GM12878 (cell line): ENCODE measurements around the gene SGIP1. TPM values are rescaled to one million over a fixed set of nuclear protein-coding genes. Genes with fewer than 3 reads are reported as not detected.

Experiments
- ATAC-seq: fragments of 200-7000 bp; cut with Tn5 transposase; 3 replicates; pipeline ENCODE4 v1.9.1; 2020; ENCODE audit warnings: mild to moderate bottlenecking, moderate library complexity
- BruUV-seq: library from RNA; stranded (reverse); fragments of 400-500 nt; replicated peaks from 2 replicates; lab custom pipeline; 2021; lab: Mats Ljungman, UMichigan
- CTCF ChIA-PET: fragments of 300-600 bp; sonication (Branson Sonifier 250); formaldehyde crosslinking; extraction: SDS; loops from one replicate; lab custom pipeline; 2021; ENCODE audit warnings: inconsistent platforms; lab: Yijun Ruan, JAX
- POLR2A ChIA-PET: fragments of 350-600 bp; formaldehyde crosslinking; extraction: SDS; loops from one replicate; lab custom pipeline; 2021; ENCODE audit warnings: inconsistent platforms; lab: Charles Lee
- RAD21 ChIA-PET: fragments of 300-600 bp; sonication (Branson Sonifier 250); formaldehyde crosslinking; loops from one replicate; lab custom pipeline; 2023; ENCODE audit warnings: antibody characterized with exemption; ENCODE audit not compliant: unreplicated experiment; lab: Charles Lee
- SMC1A ChIA-PET: fragments of 300-600 bp; sonication (Branson Sonifier 250); formaldehyde crosslinking; loops from one replicate; lab custom pipeline; 2023; ENCODE audit not compliant: unreplicated experiment, uncharacterized antibody; lab: Charles Lee
- DNase-seq: peaks from one replicate; pipeline ENCODE4 v3.0.0-alpha.2; 2011; ENCODE audit warnings: low read depth, low spot score
- FAIRE-seq: peaks from 3 replicates; lab custom pipeline; 2011; peaks lifted over from hg19 to GRCh38; lab: Jason Lieb, UNC
- H2AFZ ChIP-seq: 2 replicates; pipeline ENCODE4 v1.6.0; 2011; ENCODE audit warnings: low read depth, low read length, control low read depth; ENCODE audit not compliant: control insufficient read depth
- H3K27ac ChIP-seq: 2 replicates; pipeline ENCODE4 v1.5.1; 2011; ENCODE audit warnings: control low read depth; ENCODE audit not compliant: control insufficient read depth, insufficient read depth
- H3K27me3 ChIP-seq, 2 experiments: replicated peaks in 1 of 2; 2 replicates each; pipeline versions ENCODE4 v1.6.0 to v1.6.1; 2011; ENCODE audit warnings: low read length in 1 of 2; ENCODE audit not compliant: control insufficient read depth in 2 of 2, insufficient read depth in 2 of 2
- H3K36me3 ChIP-seq, 2 experiments: 2 replicates each; pipeline ENCODE4 v1.5.1; 2011; ENCODE audit warnings: low read length in 1 of 2; ENCODE audit not compliant: control insufficient read depth in 2 of 2, insufficient read depth in 2 of 2
- H3K4me1 ChIP-seq: 2 replicates; pipeline ENCODE4 v1.6.1; 2011; ENCODE audit warnings: mild to moderate bottlenecking, low read length, moderate library complexity, mixed read lengths; ENCODE audit not compliant: control insufficient read depth, insufficient read depth
- H3K4me2 ChIP-seq: 2 replicates; pipeline ENCODE4 v1.6.0; 2011; ENCODE audit warnings: control low read depth; ENCODE audit not compliant: control insufficient read depth, insufficient read depth
- H3K4me3 ChIP-seq: fragments of 200-600 bp; sonication (generic); 2 replicates; pipeline ENCODE4 v1.5.1; 2016
- H3K79me2 ChIP-seq: 2 replicates; pipeline ENCODE4 v1.6.0; 2011; ENCODE audit warnings: low read length; ENCODE audit not compliant: control insufficient read depth, insufficient read depth
- H3K9ac ChIP-seq: 2 replicates; pipeline ENCODE4 v1.8.0; 2011; ENCODE audit warnings: low read length, control low read depth, mixed read lengths; ENCODE audit not compliant: control insufficient read depth, insufficient read depth
- H3K9me3 ChIP-seq: replicated peaks from 3 replicates; pipeline ENCODE4 v1.5.1; 2011; ENCODE audit warnings: mild to moderate bottlenecking, low read length; ENCODE audit not compliant: control insufficient read depth, insufficient read depth
- H4K20me1 ChIP-seq: 2 replicates; pipeline ENCODE4 v1.6.0; 2011; ENCODE audit not compliant: control insufficient read depth, insufficient read depth
- BMI1 ChIP-seq: fragments of 450-650 bp; IDR thresholded peaks from 2 replicates; pipeline ENCODE4 v1.6.1; 2016; ENCODE audit warnings: mild to moderate bottlenecking, moderate library complexity, borderline replicate concordance
- CREM ChIP-seq: IDR thresholded peaks from 2 replicates; pipeline ENCODE4 v1.6.1; 2014; ENCODE audit warnings: antibody characterized with exemption, low read depth
- E2F4 ChIP-seq: IDR thresholded peaks from 2 replicates; pipeline ENCODE4 v1.6.1; 2012; ENCODE audit warnings: low read depth, low read length, improper control_type of control experiment
- EGR1 ChIP-seq, 2 experiments: IDR thresholded peaks; 1 replicate in 1 of 2; 2 replicates in 1 of 2; pipeline ENCODE4 v1.6.1; 2011 to 2012; ENCODE audit warnings: low read depth in 2 of 2, low read length in 2 of 2, borderline replicate concordance in 1 of 2, mild to moderate bottlenecking in 1 of 2, moderate library complexity in 1 of 2
- EZH2 ChIP-seq: IDR thresholded peaks from 2 replicates; pipeline ENCODE4 v1.6.1; 2012; ENCODE audit warnings: low read depth, mild to moderate bottlenecking, control low read depth, inconsistent platforms, low read length, borderline replicate concordance; ENCODE audit not compliant: control insufficient read depth
- MEF2B ChIP-seq: fragments of 450-650 bp; IDR thresholded peaks from 2 replicates; pipeline ENCODE4 v1.6.1; 2018; ENCODE audit warnings: mild to moderate bottlenecking, moderate library complexity; ENCODE audit not compliant: partially characterized antibody, poor library complexity, severe bottlenecking
- NBN ChIP-seq: fragments of 450-650 bp; IDR thresholded peaks from 2 replicates; pipeline ENCODE4 v1.6.1; 2016
- PAX8 ChIP-seq: fragments of 450-650 bp; IDR thresholded peaks from 2 replicates; pipeline ENCODE4 v1.6.1; 2017; ENCODE audit warnings: mild to moderate bottlenecking, moderate library complexity
- PBX3 ChIP-seq: IDR thresholded peaks from 2 replicates; pipeline ENCODE4 v1.6.1; 2011; ENCODE audit warnings: mild to moderate bottlenecking, low read depth, low read length, moderate library complexity; ENCODE audit not compliant: insufficient replicate concordance
- RCOR1 ChIP-seq: conservative IDR thresholded peaks from 2 replicates; pipeline ENCODE4 v1.6.1; 2012; ENCODE audit warnings: low read depth, low read length, improper control_type of control experiment
- SKIL ChIP-seq: fragments of 450-650 bp; IDR thresholded peaks from 2 replicates; pipeline ENCODE4 v1.6.1; 2017; ENCODE audit warnings: mild to moderate bottlenecking, low read depth, inconsistent platforms; ENCODE audit not compliant: poor library complexity, severe bottlenecking
- SMAD5 ChIP-seq: IDR thresholded peaks from 2 replicates; pipeline ENCODE4 v1.6.1; 2016; ENCODE audit warnings: antibody characterized with exemption, low read depth
- TAF1 ChIP-seq: IDR thresholded peaks from 2 replicates; pipeline ENCODE4 v1.6.1; 2011; ENCODE audit warnings: mild to moderate bottlenecking, low read depth, low read length, borderline replicate concordance
- ZBTB4 ChIP-seq: fragments of 450-650 bp; formaldehyde crosslinking; IDR thresholded peaks from 2 replicates; pipeline ENCODE4 v1.4.0; 2022; ENCODE audit warnings: mild to moderate bottlenecking, moderate library complexity
- WGBS: methylation state at CpG from one replicate; pipeline ENCODE4 v1.1.6; 2016; ENCODE audit warnings: low lambda C conversion rate; ENCODE audit not compliant: insufficient replicate concordance, insufficient coverage; ENCODE audit errors: missing lambda C conversion rate; 5-methylcytosine and 5-hydroxymethylcytosine counted together
- in situ Hi-C: fragments of 300-500 bp; cut with MboI; formaldehyde crosslinking; loops from 9 replicates; pipeline ENCODE4 v1.14.3; 2018; ENCODE audit warnings: mixed read lengths
- intact Hi-C: fragments of 100-400 bp; cut with micrococcal nuclease; formaldehyde crosslinking; loops from one replicate; pipeline ENCODE4 v1.14.2; 2022; ENCODE audit not compliant: unreplicated experiment
- polyA plus RNA-seq, 11 experiments: library from polyadenylated mRNA; depleted of rRNA in 4 of 11; unstranded in 6 of 11; stranded (reverse) in 5 of 11; fragments of >200 nt; fragmentation: Nextera tagmentation in 4 of 11; fragmentation: Illumina TruSeq in 1 of 11; extraction: Ambion mirVana in 4 of 11; extraction: Trizol in 1 of 11; gene quantifications; 1 replicate in 1 of 11; 2 replicates in 10 of 11; pipeline versions ENCODE4 v1.2.1 to v1.2.3, GENCODE V29; 2011 to 2016; ENCODE audit warnings: inconsistent platforms in 2 of 11, missing spikeins in 2 of 11, low read depth in 1 of 11
- total RNA-seq, 4 experiments: library from RNA; depleted of rRNA in 3 of 4; stranded (reverse); fragments of >200 nt in 3 of 4; fragmentation: Illumina TruSeq in 1 of 4; extraction: Trizol in 1 of 4; gene quantifications; 2 replicates each; pipeline versions ENCODE4 v1.2.1 to v1.2.3, GENCODE V29; 2013 to 2021

SGIP1 gene
- total and polyA plus RNA-seq, 10 of the 15 experiments (the other 5 are each of a cell fraction or from before 2014, with no cell fraction given), result 0.15 TPM; not detected in 9

- H2AFZ ChIP-seq, result no peak overlapping the region
- no peak overlapping the region for H3K4me3 ChIP-seq
- H3K4me2 ChIP-seq, result no peak overlapping the region
- H3K27ac ChIP-seq, result no peak overlapping the region
- 0% methylated on average over 3 of the region's 3 CpGs for WGBS
- intact Hi-C loops, result no loop called here
- no peaks in the 10 kb centered on the region for H3K79me2 ChIP-seq
- POLR2A ChIA-PET, result no interaction called here
- H3K9ac ChIP-seq, result no peak overlapping the region
- no peaks in the 10 kb centered on the region for H3K4me1 ChIP-seq
- no peaks in the 10 kb centered on the region for H3K9me3 ChIP-seq
- RAD21 ChIA-PET, result no interaction called here
- SMC1A ChIA-PET, result no interaction called here
- FAIRE-seq (no peak), DNase-seq (no peak), ATAC-seq (no peak)
- BruUV-seq, result no TSS peak
- peaks cover 1 to 2% of the 10 kb centered on the region in 2 experiments; a peak in 2 of 4 replicates for H3K27me3 ChIP-seq
- CTCF ChIA-PET, result no interaction called here
- H3K36me3 ChIP-seq, result no peaks in the 10 kb centered on the region
- no peaks in the 10 kb centered on the region for H4K20me1 ChIP-seq
- in situ Hi-C loops, result no loop called here
- no peak for TF ChIP-seq CREM
- no peak for TF ChIP-seq MEF2B
- TF ChIP-seq RCOR1, result no peak
- TF ChIP-seq PAX8, result no peak
- TF ChIP-seq SMAD5, result no peak
- no peak for TF ChIP-seq PBX3
- no peak for TF ChIP-seq BMI1
- TF ChIP-seq E2F4, result no peak
- TF ChIP-seq EGR1 (IDR thresholded peaks at IDR 0.05; ENCODE audit: borderline replicate concordance in 1 of 2, low read depth in 2 of 2, low read length in 2 of 2), result no peak
- no peak for TF ChIP-seq ZBTB4 (CRISPR knock-in tag)
- no peak for TF ChIP-seq EZH2
- no peak for TF ChIP-seq TAF1
- no peak for TF ChIP-seq NBN
- no peak for TF ChIP-seq SKIL
Measured at GRCh38 chr1:66562561-66562960, 28.6 kb downstream of the SGIP1 start.
